ENCODE data around the gene IDI2.

Gene IDI2

GRCh38 chr10:1029838-1030237, 4.2 kb upstream of the IDI2 start:
- Histone ChIP-seq H3K27me3 (ENCODE audit: insufficient read depth, poor library complexity, severe bottlenecking) (no peaks in the 10 kb centered on the region), H3K27ac (replicated peaks) (no peak overlapping the region), H3K4me3 (replicated peaks; ENCODE audit: insufficient read depth, low read length) (no peak overlapping the region)
- TF ChIP-seq REST (IDR thresholded peaks at IDR 0.05; ENCODE audit: insufficient replicate concordance, low read depth) (no peak), GABPA (IDR thresholded peaks at IDR 0.05; ENCODE audit: low read depth) (no peak)
- no peak for DNase-seq (ENCODE audit: low read depth in 1 of 2, low spot score in 1 of 2)

DNA sequence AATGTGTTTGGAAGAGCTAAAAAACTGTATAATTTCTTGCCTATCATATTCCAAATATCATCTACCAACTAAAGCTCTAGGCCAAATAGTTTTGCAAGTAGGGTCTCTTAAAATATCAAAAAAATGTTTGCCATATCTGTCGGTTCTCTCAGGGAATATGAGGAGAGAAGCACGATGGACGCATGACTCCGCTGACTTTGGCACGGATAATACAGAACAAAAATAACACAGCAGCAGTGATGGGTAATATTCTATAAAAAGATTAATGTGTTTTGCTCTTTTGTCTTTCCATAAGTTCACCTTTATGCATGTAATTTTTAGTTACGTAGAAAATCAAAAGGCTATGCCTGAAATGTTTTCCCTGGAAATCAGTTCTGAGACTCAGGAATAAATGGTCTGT, 919 bp upstream of the IDI2 start:
- H3K4me3 ChIP-seq (replicated peaks; ENCODE audit: insufficient read depth, low read length), result no peak overlapping the region
- H3K27me3 ChIP-seq (ENCODE audit: insufficient read depth, poor library complexity, severe bottlenecking), result no peaks in the 10 kb centered on the region
- DNase-seq (ENCODE audit: low read depth in 1 of 2, low spot score in 1 of 2), result no peak
- H3K27ac ChIP-seq (replicated peaks), result no peak overlapping the region
- TF ChIP-seq POLR2AphosphoS5 (IDR thresholded peaks at IDR 0.05; ENCODE audit: low read depth) (no peak), SPI1 (IDR thresholded peaks at IDR 0.05; ENCODE audit: borderline replicate concordance, low read depth) (no peak), GABPA (IDR thresholded peaks at IDR 0.05; ENCODE audit: low read depth) (no peak), REST (IDR thresholded peaks at IDR 0.05; ENCODE audit: insufficient replicate concordance, low read depth) (no peak), CTCF (IDR thresholded peaks at IDR 0.05; ENCODE audit: insufficient read depth, low read length) (no peak)

- no peak overlapping the region for H3K4me3 ChIP-seq (replicated peaks; ENCODE audit: insufficient read depth, low read length)
- no peak for DNase-seq (ENCODE audit: low read depth in 1 of 2, low spot score in 1 of 2)
- no peak for TF ChIP-seq SPI1 (IDR thresholded peaks at IDR 0.05; ENCODE audit: borderline replicate concordance, low read depth)
- no peaks in the 10 kb centered on the region for H3K27me3 ChIP-seq (ENCODE audit: insufficient read depth, poor library complexity, severe bottlenecking)
- H3K27ac ChIP-seq (replicated peaks), result no peak overlapping the region
These were observed 1.6 kb downstream of the IDI2 start for GRCh38 chr10:1024103-1024502.

DNA sequence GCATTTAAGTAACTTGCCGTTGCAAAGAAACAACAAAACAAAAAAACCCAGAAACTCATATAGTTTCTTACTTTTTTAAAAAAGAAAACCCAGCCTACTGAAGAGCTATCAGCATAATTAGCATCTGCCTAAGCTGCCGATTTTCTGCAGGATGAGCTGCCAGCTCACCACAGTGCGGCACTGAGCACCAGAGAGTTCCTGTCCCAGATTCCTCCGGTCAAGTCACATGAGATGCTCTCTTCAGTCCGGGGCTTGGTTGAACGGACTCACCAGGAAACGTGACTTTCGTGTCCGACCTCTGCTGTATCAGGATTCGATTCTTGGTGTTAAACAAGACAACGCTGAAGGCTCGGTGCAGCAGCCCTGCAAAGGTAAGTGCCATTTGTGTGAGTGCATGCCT, 3.2 kb downstream of the IDI2 start:
- H3K4me3 ChIP-seq (replicated peaks; ENCODE audit: insufficient read depth, low read length), result no peak overlapping the region
- H3K27ac ChIP-seq (replicated peaks), result no peak overlapping the region
- TF ChIP-seq REST (IDR thresholded peaks at IDR 0.05; ENCODE audit: insufficient replicate concordance, low read depth), result no peak
- TF ChIP-seq SPI1 (IDR thresholded peaks at IDR 0.05; ENCODE audit: borderline replicate concordance, low read depth), result no peak
- TF ChIP-seq GABPA (IDR thresholded peaks at IDR 0.05; ENCODE audit: low read depth), result no peak
- TF ChIP-seq CTCF (IDR thresholded peaks at IDR 0.05; ENCODE audit: insufficient read depth, low read length), result no peak
- no peak for TF ChIP-seq POLR2AphosphoS5 (IDR thresholded peaks at IDR 0.05; ENCODE audit: low read depth)
- DNase-seq (ENCODE audit: low read depth in 1 of 2, low spot score in 1 of 2), result no peak
- no peaks in the 10 kb centered on the region for H3K27me3 ChIP-seq (ENCODE audit: insufficient read depth, poor library complexity, severe bottlenecking)
